ENCODE data around the gene KMO. TPM values are rescaled to one million over a fixed set of nuclear protein-coding genes. Genes with fewer than 3 reads are reported as not detected.

KMO gene
- total and polyA plus RNA-seq, 2 of the 13 experiments (the other 11 are each of a cell fraction or from before 2014, with no cell fraction given): 0.01 TPM; not detected in 1

- Histone ChIP-seq H2AFZ (ENCODE audit: low read length) (no peak overlapping the region), H3K4me1 (ENCODE audit: insufficient read depth, low read length) (no peaks in the 10 kb centered on the region), H3K9me3 (ENCODE audit: low read length) (no peaks in the 10 kb centered on the region), H3K27me3 (ENCODE audit: control insufficient read depth in 1 of 2, insufficient read depth in 2 of 2, low read length in 2 of 2) (no peaks in the 10 kb centered on the region), H3K9ac (ENCODE audit: insufficient read depth, low read depth, low read length) (no peak overlapping the region), H3K79me2 (ENCODE audit: insufficient read depth, low read length) (no peaks in the 10 kb centered on the region), H4K20me1 (ENCODE audit: insufficient read depth, low read length) (no peaks in the 10 kb centered on the region), H3K4me2 (ENCODE audit: low read depth, low read length) (no peak overlapping the region), H3K4me3 (replicated peaks in 1 of 3; ENCODE audit: insufficient read depth in 1 of 3, low read depth in 2 of 3, low read length in 3 of 3) (no peak overlapping the region), H3K36me3 (replicated peaks in 1 of 2; ENCODE audit: control insufficient read depth in 1 of 2, insufficient read depth in 2 of 2, low read length in 2 of 2) (no peaks in the 10 kb centered on the region), H3K27ac (ENCODE audit: extremely low read length, insufficient read depth, low read length) (no peak overlapping the region)
- ChIA-PET CTCF (ENCODE audit: low intra/inter-chr PET ratio, low total read pairs) (no interaction called here), POLR2A (no interaction called here)
- ATAC-seq (no peak), DNase-seq (ENCODE audit: low spot score) (no peak), FAIRE-seq (no peak)
- intact Hi-C loops (cut with micrococcal nuclease; ENCODE audit: unreplicated experiment) (no loop called here), in situ Hi-C loops (cut with HindIII; ENCODE audit: extremely low pct_ligation_motif_present, low pct_unique_long_range_greater_than_20kb) (no loop called here)
- BruUV-seq (replicated peaks): no TSS peak
- no peak for TF ChIP-seq REST (IDR thresholded peaks at IDR 0.05; ENCODE audit: borderline replicate concordance in 1 of 2, low read depth in 1 of 2, low read length in 2 of 2)
- TF ChIP-seq SP4 (CRISPR knock-in tag; IDR thresholded peaks at IDR 0.05): no peak
- TF ChIP-seq, protein P1, sequence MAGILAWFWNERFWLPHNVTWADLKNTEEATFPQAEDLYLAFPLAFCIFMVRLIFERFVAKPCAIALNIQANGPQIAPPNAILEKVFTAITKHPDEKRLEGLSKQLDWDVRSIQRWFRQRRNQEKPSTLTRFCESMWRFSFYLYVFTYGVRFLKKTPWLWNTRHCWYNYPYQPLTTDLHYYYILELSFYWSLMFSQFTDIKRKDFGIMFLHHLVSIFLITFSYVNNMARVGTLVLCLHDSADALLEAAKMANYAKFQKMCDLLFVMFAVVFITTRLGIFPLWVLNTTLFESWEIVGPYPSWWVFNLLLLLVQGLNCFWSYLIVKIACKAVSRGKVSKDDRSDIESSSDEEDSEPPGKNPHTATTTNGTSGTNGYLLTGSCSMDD (CRISPR knock-in tag; IDR thresholded peaks at IDR 0.05): no peak
- TF ChIP-seq PHF21A (CRISPR knock-in tag; IDR thresholded peaks at IDR 0.05): no peak
- TF ChIP-seq FUBP1 (CRISPR knock-in tag; IDR thresholded peaks at IDR 0.05; ENCODE audit: borderline replicate concordance): no peak
- TF ChIP-seq ZNF232 (CRISPR knock-in tag; IDR thresholded peaks at IDR 0.05; ENCODE audit: borderline replicate concordance): no peak
- no peak for TF ChIP-seq ARID2 (CRISPR knock-in tag; IDR thresholded peaks at IDR 0.05; ENCODE audit: borderline replicate concordance)
- TF ChIP-seq, protein P2, sequence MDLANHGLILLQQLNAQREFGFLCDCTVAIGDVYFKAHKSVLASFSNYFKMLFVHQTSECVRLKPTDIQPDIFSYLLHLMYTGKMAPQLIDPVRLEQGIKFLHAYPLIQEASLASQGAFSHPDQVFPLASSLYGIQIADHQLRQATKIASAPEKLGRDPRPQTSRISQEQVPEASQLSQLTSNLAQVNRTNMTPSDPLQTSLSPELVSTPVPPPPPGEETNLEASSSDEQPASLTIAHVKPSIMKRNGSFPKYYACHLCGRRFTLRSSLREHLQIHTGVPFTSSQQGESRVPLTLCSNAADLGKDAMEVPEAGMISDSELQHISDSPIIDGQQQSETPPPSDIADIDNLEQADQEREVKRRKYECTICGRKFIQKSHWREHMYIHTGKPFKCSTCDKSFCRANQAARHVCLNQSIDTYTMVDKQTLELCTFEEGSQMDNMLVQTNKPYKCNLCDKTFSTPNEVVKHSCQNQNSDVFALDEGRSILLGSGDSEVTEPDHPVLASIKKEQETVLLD (CRISPR knock-in tag; IDR thresholded peaks at IDR 0.05; ENCODE audit: low read depth): no peak
- no peak for TF ChIP-seq HMG20B (CRISPR knock-in tag; conservative IDR thresholded peaks at IDR 0.05)
- no peak for TF ChIP-seq SP2 (CRISPR knock-in tag; IDR thresholded peaks at IDR 0.05)
- TF ChIP-seq ZNF839 (CRISPR knock-in tag; IDR thresholded peaks at IDR 0.05; ENCODE audit: borderline replicate concordance): no peak
- TF ChIP-seq ZFP90 (CRISPR knock-in tag; IDR thresholded peaks at IDR 0.05; ENCODE audit: borderline replicate concordance): no peak
Measured at GRCh38 chr1:241574154-241574553, 42.0 kb downstream of the KMO start.

Data from HepG2 (cell line).